Neural crest cell (in vitro differentiated cells): ENCODE results near the gene IFT122. TPM values are rescaled to one million over a fixed set of nuclear protein-coding genes. Genes with fewer than 3 reads are reported as not detected.
A peak's percentile ranks its signal among the peaks of the same experiment; 100 is the strongest.

Experiments used
- DNase-seq: peaks from one replicate; pipeline ENCODE4 v3.0.0; 2021; ENCODE audit warnings: low read depth, mixed read lengths, low spot score
- H3K27ac Mint-ChIP-seq: one replicate; pipeline ENCODE4 v1.8.0; 2021; ENCODE audit warnings: mild to moderate bottlenecking, mixed read lengths; ENCODE audit not compliant: unreplicated experiment
- H3K27me3 Mint-ChIP-seq: 2 replicates; pipeline ENCODE4 v1.8.0; 2021; ENCODE audit warnings: low read depth, mild to moderate bottlenecking, mixed read lengths
- H3K36me3 Mint-ChIP-seq: 2 replicates; pipeline ENCODE4 v1.8.0; 2021; ENCODE audit warnings: low read depth, mild to moderate bottlenecking, mixed read lengths
- H3K4me1 Mint-ChIP-seq: 2 replicates; pipeline ENCODE4 v1.8.0; 2021; ENCODE audit warnings: mixed read lengths
- H3K4me3 Mint-ChIP-seq: one replicate; pipeline ENCODE4 v1.8.0; 2021; ENCODE audit warnings: mild to moderate bottlenecking, mixed read lengths
- H3K9me3 Mint-ChIP-seq: 2 replicates; pipeline ENCODE4 v1.8.0; 2021; ENCODE audit warnings: mixed read lengths
- total RNA-seq: library from RNA; stranded (reverse); gene quantifications from 2 replicates; pipeline ENCODE4 v1.2.1, GENCODE V29; 2021
- TF ChIP-seq, protein P1 (sequence below): fragments of 200-600 bp; sonication (generic); conservative IDR thresholded peaks from 2 replicates; pipeline ENCODE4 v1.5.0; 2021; ENCODE audit warnings: antibody characterized with exemption, mild to moderate bottlenecking

IFT122 gene
- total RNA-seq, 1 donor from 2014 or later = 44.9 TPM

DNA sequence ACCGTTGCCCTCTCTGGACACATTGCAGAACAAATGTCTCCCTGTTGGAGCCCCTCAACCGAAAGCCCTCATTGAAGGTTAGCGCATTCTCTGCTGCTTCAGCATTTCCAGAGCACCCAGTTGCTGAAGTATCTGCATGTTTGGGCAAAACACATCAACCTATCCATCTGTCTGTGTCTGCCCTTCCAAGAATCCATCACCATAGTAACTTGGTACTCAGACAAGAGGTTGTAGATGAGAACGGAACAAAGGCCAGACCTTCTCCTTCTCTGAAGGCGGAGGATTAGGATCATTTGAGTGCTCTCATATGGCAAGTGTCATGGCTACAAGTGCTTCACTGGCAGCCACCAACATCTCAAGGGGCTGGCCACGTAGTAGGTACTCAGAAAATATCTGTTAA, 65.3 kb downstream of the IFT122 start:
- H3K27me3 Mint-ChIP-seq = no peaks in the 10 kb centered on the region
- H3K4me3 Mint-ChIP-seq = no peak overlapping the region
- H3K9me3 Mint-ChIP-seq = no peaks in the 10 kb centered on the region
- TF ChIP-seq, protein P1, sequence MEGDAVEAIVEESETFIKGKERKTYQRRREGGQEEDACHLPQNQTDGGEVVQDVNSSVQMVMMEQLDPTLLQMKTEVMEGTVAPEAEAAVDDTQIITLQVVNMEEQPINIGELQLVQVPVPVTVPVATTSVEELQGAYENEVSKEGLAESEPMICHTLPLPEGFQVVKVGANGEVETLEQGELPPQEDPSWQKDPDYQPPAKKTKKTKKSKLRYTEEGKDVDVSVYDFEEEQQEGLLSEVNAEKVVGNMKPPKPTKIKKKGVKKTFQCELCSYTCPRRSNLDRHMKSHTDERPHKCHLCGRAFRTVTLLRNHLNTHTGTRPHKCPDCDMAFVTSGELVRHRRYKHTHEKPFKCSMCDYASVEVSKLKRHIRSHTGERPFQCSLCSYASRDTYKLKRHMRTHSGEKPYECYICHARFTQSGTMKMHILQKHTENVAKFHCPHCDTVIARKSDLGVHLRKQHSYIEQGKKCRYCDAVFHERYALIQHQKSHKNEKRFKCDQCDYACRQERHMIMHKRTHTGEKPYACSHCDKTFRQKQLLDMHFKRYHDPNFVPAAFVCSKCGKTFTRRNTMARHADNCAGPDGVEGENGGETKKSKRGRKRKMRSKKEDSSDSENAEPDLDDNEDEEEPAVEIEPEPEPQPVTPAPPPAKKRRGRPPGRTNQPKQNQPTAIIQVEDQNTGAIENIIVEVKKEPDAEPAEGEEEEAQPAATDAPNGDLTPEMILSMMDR = no peak
- no peak for DNase-seq
- peaks cover 6% of the 10 kb centered on the region for H3K36me3 Mint-ChIP-seq
- no peak overlapping the region for H3K27ac Mint-ChIP-seq
- H3K4me1 Mint-ChIP-seq = no peaks in the 10 kb centered on the region

DNA sequence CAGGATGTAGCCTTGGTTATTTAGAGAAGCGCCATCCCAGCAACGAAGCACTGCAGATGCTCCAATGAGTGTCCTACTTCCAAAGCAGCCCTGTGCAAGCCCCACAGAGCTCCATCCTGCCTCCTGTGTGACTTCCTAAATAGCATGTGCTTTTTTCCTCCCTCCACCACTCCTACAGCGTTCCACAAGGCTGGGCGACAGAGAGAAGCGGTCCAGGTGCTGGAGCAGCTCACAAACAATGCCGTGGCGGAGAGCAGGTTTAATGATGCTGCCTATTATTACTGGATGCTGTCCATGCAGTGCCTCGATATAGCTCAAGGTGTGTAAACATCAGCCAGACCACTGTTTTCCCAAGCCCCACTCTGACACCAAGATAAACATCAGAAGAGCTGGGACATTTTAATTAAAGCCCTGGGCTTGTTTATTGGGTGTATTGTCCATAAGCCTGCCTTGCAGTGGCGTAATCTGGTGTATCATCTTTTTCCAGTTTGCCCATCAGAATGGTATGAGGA, 66.3 kb downstream of the IFT122 start:
- no peaks in the 10 kb centered on the region for H3K9me3 Mint-ChIP-seq
- no peak for DNase-seq

DNA sequence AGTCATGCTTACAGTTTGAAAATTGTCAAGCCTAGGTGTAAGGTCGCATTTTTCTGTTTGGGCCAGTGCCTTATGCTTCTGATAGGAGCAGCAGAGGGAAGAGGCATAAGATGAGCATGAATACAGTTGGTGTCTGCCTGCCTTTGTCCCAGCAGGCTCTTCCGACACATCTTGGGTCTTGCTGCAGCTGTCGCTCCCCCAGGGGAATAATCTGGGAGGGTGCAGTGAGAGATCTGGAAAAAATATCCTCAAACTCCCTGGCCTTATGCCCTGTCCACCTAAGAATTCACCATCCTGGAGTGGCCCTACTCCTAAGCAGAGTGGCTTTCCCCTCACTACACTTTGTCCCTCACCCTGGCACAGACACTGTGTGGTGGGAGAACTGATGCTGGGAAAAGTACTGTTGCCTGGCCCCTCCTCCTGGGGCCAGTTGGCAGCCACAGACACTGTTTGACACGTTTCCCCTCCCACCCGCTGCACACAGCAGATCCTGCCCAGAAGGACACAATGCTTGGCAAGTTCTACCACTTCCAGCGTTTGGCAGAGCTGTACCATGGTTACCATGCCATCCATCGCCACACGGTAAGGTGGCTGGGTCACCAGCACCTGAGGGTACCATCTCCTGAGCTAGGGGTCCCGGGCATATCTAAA, 67.3 kb downstream of the IFT122 start:
- H3K9me3 Mint-ChIP-seq = no peaks in the 10 kb centered on the region
- peak overlapping the region; percentile 78 for H3K27ac Mint-ChIP-seq
- H3K36me3 Mint-ChIP-seq = peaks cover 2% of the 10 kb centered on the region
- TF ChIP-seq, protein P1 = no peak
- H3K4me3 Mint-ChIP-seq = no peak overlapping the region
- no peaks in the 10 kb centered on the region for H3K27me3 Mint-ChIP-seq
- no peaks in the 10 kb centered on the region for H3K4me1 Mint-ChIP-seq
- DNase-seq = no peak

More for the DNA sequence above, 66.3 kb downstream of the IFT122 start:
- Mint-ChIP-seq H3K4me3 (no peak overlapping the region), H3K27me3 (no peaks in the 10 kb centered on the region), H3K36me3 (peaks cover 2% of the 10 kb centered on the region), H3K4me1 (no peaks in the 10 kb centered on the region), H3K27ac (no peak overlapping the region)
- TF ChIP-seq, protein P1 = no peak

DNA sequence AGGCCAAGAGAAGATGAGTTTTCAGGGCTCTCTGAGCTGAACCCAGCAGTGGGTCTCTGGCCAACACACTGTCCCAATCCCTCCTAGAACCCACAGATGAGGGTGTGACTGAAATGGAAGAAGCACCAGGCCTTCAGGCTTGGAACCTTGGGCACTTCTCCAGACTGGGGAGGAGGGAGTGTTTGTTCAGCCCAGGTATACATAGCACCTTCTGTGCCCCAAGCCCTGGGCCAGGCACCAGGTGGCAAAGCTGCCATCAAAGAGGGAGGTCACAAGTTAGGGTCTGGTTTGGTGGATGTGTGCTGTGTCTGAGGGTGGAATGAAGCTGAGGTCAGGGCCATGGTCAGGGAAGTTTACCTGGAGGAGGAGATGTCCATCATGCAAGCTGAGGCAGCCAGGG, 72.6 kb downstream of the IFT122 start:
- no peaks in the 10 kb centered on the region for H3K4me1 Mint-ChIP-seq
- no peaks in the 10 kb centered on the region for H3K36me3 Mint-ChIP-seq
- TF ChIP-seq, protein P1 = no peak
- no peaks in the 10 kb centered on the region for H3K27me3 Mint-ChIP-seq
- H3K4me3 Mint-ChIP-seq = no peak overlapping the region
- DNase-seq = no peak
- no peaks in the 10 kb centered on the region for H3K9me3 Mint-ChIP-seq
- no peak overlapping the region for H3K27ac Mint-ChIP-seq

DNA sequence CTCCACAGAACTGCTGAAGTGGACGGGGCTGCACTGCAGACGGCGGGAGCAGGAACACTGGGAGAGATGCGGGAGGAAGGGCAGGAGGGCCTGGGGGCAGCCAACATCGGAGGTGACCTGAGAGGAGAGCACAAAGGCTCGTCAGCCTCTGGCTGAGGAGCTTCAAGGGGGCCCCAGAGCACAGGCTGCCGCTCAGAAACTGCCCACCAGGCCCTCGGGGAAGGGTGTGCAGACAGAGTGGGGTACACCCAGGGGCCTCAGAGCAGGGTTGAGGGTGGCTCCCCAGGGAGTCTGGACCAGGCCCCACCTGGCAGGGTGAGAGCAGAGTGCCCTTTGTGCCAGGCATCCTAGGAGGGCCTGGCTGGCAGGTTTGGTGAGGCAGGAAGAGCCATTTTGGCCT, 73.7 kb downstream of the IFT122 start:
- Mint-ChIP-seq H3K9me3 (no peaks in the 10 kb centered on the region), H3K36me3 (no peaks in the 10 kb centered on the region), H3K4me3 (no peak overlapping the region), H3K27ac (no peak overlapping the region), H3K4me1 (no peaks in the 10 kb centered on the region), H3K27me3 (no peaks in the 10 kb centered on the region)
- DNase-seq = no peak
- TF ChIP-seq, protein P1 = no peak
